ENCODE results near the gene TCEANC.
"Not testable (repeated sequence)": the region's sequence is repeated elsewhere in the genome, so short reads cannot be mapped to it uniquely, and the experiment has no call there.

The TCEANC gene

DNA sequence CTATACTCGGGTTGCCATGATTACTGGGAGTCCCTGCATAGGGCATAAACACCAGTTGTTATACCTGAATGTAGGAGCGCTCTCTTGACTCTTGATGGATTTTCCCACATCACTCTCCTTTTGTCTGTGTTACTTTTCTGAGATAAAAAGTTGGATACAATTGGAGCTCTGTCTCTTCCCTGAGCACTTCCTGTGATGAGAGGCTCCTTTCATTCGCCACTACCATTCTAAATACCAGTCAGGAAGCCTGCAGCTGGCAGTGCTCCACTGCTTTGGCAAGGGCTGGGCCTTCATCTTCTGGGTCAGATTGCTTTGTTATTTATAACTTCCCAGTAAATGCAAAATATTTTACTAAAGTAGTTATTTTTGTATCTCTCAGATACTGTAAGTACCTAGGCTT, 13.9 kb downstream of the TCEANC start:
- TF ChIP-seq POLR2AphosphoS5 (IDR thresholded peaks at IDR 0.05; ENCODE audit: low read depth), result no peak
- TF ChIP-seq GABPA (IDR thresholded peaks at IDR 0.05; ENCODE audit: low read depth), result no peak
- no peak for TF ChIP-seq SPI1 (IDR thresholded peaks at IDR 0.05; ENCODE audit: borderline replicate concordance, low read depth)
- TF ChIP-seq, protein P1, sequence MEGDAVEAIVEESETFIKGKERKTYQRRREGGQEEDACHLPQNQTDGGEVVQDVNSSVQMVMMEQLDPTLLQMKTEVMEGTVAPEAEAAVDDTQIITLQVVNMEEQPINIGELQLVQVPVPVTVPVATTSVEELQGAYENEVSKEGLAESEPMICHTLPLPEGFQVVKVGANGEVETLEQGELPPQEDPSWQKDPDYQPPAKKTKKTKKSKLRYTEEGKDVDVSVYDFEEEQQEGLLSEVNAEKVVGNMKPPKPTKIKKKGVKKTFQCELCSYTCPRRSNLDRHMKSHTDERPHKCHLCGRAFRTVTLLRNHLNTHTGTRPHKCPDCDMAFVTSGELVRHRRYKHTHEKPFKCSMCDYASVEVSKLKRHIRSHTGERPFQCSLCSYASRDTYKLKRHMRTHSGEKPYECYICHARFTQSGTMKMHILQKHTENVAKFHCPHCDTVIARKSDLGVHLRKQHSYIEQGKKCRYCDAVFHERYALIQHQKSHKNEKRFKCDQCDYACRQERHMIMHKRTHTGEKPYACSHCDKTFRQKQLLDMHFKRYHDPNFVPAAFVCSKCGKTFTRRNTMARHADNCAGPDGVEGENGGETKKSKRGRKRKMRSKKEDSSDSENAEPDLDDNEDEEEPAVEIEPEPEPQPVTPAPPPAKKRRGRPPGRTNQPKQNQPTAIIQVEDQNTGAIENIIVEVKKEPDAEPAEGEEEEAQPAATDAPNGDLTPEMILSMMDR (IDR thresholded peaks at IDR 0.05; ENCODE audit: insufficient read depth, low read length), result no peak
- TF ChIP-seq, protein P2, sequence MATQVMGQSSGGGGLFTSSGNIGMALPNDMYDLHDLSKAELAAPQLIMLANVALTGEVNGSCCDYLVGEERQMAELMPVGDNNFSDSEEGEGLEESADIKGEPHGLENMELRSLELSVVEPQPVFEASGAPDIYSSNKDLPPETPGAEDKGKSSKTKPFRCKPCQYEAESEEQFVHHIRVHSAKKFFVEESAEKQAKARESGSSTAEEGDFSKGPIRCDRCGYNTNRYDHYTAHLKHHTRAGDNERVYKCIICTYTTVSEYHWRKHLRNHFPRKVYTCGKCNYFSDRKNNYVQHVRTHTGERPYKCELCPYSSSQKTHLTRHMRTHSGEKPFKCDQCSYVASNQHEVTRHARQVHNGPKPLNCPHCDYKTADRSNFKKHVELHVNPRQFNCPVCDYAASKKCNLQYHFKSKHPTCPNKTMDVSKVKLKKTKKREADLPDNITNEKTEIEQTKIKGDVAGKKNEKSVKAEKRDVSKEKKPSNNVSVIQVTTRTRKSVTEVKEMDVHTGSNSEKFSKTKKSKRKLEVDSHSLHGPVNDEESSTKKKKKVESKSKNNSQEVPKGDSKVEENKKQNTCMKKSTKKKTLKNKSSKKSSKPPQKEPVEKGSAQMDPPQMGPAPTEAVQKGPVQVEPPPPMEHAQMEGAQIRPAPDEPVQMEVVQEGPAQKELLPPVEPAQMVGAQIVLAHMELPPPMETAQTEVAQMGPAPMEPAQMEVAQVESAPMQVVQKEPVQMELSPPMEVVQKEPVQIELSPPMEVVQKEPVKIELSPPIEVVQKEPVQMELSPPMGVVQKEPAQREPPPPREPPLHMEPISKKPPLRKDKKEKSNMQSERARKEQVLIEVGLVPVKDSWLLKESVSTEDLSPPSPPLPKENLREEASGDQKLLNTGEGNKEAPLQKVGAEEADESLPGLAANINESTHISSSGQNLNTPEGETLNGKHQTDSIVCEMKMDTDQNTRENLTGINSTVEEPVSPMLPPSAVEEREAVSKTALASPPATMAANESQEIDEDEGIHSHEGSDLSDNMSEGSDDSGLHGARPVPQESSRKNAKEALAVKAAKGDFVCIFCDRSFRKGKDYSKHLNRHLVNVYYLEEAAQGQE (IDR thresholded peaks at IDR 0.05; ENCODE audit: insufficient replicate concordance, low read depth), result no peak
- no peak overlapping the region for H3K4me3 ChIP-seq (replicated peaks; ENCODE audit: insufficient read depth, low read length)
- no peaks in the 10 kb centered on the region for H3K27me3 ChIP-seq (ENCODE audit: insufficient read depth, poor library complexity, severe bottlenecking)
- no peak overlapping the region for H3K27ac ChIP-seq (replicated peaks)
- no peak for DNase-seq (ENCODE audit: low read depth in 1 of 2, low spot score in 1 of 2)

DNA sequence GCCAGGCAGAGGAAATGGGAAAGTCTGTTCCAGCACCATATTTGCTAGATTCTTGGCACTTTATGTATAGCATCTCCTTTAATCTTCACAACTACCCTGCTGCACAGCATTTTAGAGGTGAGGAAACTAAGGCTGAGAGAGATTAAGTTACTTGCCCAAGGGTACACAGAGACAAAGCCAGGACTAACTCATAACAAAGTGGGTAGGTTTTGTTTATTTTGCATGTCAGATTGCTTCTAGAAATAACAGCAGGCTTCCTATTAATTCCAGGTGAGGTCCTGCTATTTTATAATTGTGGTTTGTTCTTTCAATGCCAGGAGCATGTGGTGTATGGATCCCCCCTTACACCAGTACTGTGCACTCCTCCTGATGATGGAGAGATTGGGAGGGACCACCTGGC, 15.0 kb downstream of the TCEANC start:
- Histone ChIP-seq H3K4me3 (replicated peaks; ENCODE audit: insufficient read depth, low read length) (no peak overlapping the region), H3K27me3 (ENCODE audit: insufficient read depth, poor library complexity, severe bottlenecking) (no peaks in the 10 kb centered on the region), H3K27ac (replicated peaks) (no peak overlapping the region)
- no peak for DNase-seq (ENCODE audit: low read depth in 1 of 2, low spot score in 1 of 2)
- TF ChIP-seq POLR2AphosphoS5 (IDR thresholded peaks at IDR 0.05; ENCODE audit: low read depth), result no peak
- TF ChIP-seq, protein P1 (IDR thresholded peaks at IDR 0.05; ENCODE audit: insufficient read depth, low read length), result no peak
- TF ChIP-seq, protein P2 (IDR thresholded peaks at IDR 0.05; ENCODE audit: insufficient replicate concordance, low read depth), result no peak
- no peak for TF ChIP-seq GABPA (IDR thresholded peaks at IDR 0.05; ENCODE audit: low read depth)
- no peak for TF ChIP-seq SPI1 (IDR thresholded peaks at IDR 0.05; ENCODE audit: borderline replicate concordance, low read depth)

DNA sequence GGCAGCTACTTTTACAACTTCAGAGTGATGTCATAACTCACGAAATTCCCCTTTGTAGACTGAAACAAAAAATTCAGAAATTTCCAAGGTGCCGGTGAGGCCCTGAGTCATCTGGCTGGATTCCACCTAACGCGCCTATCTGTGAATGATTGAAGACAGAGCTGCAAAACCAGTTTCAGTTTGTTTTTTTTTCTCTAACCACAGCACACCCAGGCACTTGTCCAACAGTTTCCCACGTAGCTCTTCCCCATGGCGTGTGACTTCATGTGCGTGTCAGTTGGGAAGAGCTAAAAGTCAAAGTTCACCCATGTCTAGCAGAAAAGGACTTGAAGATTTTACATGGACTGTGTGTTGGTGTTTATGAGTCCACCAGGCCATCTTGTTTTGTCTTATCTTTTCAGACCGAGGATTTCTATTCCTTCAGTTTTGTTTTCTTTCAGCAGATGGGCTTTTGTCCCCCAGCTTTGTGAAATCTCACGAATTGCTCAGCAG, 16.4 kb downstream of the TCEANC start:
- H3K27ac ChIP-seq (replicated peaks), result peak overlapping the region; percentile 5
- TF ChIP-seq SPI1 (IDR thresholded peaks at IDR 0.05; ENCODE audit: borderline replicate concordance, low read depth), result no peak
- TF ChIP-seq GABPA (IDR thresholded peaks at IDR 0.05; ENCODE audit: low read depth), result no peak
- TF ChIP-seq, protein P1 (IDR thresholded peaks at IDR 0.05; ENCODE audit: insufficient read depth, low read length), result no peak
- TF ChIP-seq, protein P2 (IDR thresholded peaks at IDR 0.05; ENCODE audit: insufficient replicate concordance, low read depth), result no peak
- no peak for TF ChIP-seq POLR2AphosphoS5 (IDR thresholded peaks at IDR 0.05; ENCODE audit: low read depth)
- DNase-seq (ENCODE audit: low read depth in 1 of 2, low spot score in 1 of 2), result peak; percentile 28 to 47
- H3K27me3 ChIP-seq (ENCODE audit: insufficient read depth, poor library complexity, severe bottlenecking), result no peaks in the 10 kb centered on the region
- H3K4me3 ChIP-seq (replicated peaks; ENCODE audit: insufficient read depth, low read length), result no peak overlapping the region

DNA sequence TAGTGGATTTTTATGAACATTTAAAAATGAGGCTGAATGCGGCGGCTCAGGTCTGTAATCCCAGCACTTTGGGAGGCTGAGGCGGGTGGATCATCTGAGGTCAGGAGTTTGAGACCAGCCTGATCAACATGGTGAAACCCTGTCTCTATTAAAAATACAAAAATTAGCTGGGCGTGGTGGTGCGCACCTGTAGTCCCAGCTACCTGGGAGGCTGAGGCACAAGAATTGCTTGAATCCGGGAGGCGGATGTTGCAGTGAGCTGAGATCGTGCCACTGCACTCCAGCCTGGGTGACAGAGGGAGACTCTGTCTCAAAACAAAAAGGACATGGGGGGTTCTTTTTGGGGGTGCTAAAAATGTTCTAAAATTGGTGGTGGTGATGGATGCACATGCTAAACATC, 16.8 kb downstream of the TCEANC start:
- H3K27me3 ChIP-seq (ENCODE audit: insufficient read depth, poor library complexity, severe bottlenecking); H3K4me3 ChIP-seq (replicated peaks; ENCODE audit: insufficient read depth, low read length); DNase-seq (ENCODE audit: low read depth in 1 of 2, low spot score in 1 of 2): not testable (repeated sequence)
- peak overlapping the region; percentile 5 for H3K27ac ChIP-seq (replicated peaks)

Data from HL-60 (cell line).